HK-2 (cell line): ENCODE results near the gene SMG6.
A peak's percentile ranks its signal among the peaks of the same experiment; 100 is the strongest.
"Not testable (repeated sequence)": the region's sequence is repeated elsewhere in the genome, so short reads cannot be mapped to it uniquely, and the experiment has no call there.

Experiments used
- DNase-seq: peaks from one replicate; pipeline ENCODE4 v3.0.0-alpha.2; 2018; ENCODE audit not compliant: unreplicated experiment

Gene SMG6

DNA sequence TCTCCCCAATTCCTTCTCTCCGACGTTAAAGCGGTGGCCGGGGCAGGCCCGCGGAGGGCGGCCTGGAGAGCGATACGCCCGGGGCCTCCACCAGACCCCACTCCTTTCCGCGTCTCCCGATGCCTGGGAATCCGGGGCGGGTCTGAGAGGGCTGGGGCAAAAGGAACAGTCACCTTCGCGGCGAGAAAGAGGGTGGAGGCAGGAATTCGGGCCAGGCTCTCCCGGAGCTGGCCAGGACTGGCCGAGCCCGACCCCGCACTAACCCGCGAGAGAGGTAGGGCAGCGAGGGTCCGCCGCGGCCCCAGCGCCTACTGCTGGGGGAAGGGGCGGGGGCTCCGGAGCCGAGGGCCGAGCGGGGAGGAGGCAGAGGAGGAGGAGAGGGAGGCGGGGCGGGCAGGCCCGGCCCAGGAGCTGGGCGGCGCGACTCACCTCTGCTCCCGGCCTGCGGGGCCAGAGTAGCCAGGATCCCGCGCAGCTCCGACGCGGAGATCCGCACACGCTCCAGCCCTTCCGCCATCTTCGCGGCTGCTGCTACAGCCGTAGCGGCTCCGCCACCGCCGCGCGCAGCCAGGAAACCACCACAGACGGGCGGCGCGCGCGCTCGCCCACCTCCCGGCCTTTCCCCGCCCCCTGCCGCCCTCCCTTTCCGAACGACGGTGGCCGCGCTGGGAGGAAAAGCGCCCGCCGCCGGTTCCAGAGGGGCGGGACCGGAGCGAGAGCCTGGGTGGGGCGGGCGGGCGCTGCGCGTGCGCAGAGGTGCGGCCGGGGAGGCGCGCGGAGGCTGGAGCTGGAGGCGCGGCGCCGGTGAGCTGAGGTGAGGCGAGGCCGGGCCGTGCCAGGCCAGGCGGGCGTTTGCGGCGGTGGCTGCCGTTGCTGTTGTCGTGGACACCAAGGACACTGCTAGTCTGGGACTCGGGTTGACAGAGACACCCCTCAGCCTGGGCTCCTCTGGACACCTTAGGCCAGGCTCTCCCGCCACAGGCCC is at the start of gene SMG6, which contains the start of gene SRR:
SMG6 (minus strand) TSS at position 582 of the 985 bp plus-strand sequence; CDS start at position 517, 65 bp downstream.
SRR (plus strand) TSS at position 747 of the 985 bp plus-strand sequence. CDS start 11,611 bp downstream, outside the sequence.
- peak; percentile 95 for DNase-seq

DNA sequence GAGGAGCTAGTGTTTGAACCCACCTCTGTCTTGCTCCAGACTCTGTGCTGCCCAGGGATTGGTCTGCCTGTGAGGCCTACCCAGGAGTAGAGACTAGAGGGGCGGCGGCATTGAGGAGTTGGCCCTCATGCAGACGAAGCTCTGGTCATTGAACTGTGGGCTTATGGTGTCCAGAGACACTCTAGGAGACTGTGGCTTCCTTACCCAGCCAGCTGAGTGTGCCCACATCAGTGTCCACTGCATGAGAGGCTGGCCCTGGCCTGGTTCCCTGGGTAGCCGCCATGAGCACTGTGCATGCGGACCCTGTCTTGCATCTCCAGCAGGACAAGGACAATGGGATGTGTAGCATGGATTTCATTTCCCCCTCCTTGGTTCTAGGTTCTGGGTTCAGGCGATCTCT is 47.7 kb upstream of the SMG6 start:
- DNase-seq = no peak

DNA sequence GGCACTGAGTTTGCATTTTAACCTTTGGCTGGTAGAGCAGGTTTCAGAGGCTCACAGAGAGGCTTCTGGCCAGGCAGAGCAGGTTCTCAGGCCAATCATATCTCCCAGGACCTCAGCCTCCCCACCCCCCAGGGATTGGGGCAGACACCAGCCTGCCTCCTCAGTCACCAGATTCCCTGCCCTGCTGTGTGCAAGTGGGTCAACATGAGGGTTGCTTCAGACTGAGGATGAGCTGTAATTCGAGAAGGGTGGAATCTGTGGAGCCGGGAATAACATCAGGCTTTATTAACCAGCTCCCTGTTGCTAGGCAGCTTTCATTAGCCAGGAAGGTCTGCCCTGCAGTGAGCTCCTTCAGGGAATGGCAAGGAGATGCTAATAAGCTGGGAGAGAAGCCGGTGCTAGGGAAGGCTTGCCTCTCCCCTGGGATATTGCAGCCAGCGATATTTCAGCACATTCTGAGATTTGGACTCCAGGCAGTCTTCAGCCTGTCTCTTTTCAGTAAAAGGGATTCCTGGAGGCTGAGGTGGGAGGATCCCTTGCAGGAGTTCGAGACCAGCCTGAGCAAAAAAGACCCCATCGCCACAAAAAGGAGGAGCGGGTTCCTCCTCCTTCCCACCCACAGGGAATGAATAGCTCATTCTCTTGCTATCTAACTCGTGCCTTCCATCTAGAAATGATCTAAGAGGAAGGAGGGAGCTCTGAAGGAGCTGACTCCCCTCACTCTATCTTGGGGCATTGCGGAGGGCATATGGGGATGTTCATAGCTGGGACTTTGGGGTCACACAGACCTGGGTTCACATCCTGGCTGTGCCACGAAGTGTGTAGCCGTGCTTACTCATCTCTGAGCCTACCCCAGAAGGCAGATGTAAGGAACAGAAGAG is 44.5 kb upstream of the SMG6 start:
- peak; percentile 60 for DNase-seq

DNA sequence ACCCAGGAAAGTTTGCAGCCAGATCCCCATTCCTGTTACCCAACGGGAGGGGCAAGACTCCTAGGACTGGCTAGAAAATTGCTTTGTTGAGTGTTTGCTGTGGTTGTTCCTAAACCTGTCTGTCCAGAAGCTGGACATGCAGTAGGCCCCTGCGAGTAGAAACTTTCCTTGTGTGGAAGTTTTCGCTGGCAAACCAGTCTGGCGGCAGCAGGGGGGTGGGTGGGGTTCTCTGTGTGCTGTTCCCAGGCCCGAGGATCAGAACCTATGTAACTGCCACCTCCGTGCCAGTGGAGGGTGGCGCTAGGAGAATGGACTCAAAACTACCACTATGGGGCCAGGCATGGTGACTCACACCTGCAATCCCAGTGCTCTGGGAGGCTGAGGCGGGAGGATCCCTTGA is 42.9 kb upstream of the SMG6 start:
- no peak for DNase-seq

DNA sequence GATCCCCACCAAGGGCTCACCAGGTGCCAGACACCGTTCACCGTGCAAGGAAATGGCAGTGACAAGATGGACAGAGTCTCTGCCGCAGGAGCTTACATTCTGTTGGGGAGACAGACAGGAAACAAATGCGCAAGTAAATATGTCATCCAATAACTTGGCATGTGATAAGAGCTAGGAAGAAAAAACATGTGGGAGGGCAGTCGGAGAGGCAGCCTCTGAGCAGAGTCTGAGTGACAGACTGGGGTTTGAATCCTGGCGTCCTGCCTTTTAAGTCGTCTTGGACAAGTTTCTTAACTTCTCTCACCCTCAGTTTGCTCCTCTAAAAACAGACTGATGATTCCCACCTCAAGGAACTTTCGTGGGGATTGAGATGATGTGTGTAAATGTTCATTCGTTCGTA is 40.9 kb upstream of the SMG6 start:
- no peak for DNase-seq

DNA sequence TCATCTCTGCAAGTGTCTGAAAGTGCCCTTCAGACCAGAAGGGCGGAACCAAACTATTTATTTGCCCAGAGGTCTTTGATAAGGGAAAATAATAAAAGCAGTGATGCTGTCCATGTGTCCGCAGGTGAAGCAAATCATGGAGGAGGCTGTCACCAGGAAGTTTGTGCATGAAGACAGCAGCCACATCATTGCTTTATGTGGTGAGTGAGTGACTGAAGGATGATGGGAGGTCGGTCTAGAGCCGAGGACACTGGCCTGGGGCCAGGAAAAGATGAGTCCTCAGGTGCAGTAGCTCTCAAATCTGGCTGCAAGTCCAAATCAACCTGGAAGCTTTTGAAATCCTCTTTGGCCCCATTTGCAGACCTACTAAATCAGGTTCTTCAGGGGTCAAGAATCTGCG is 39.8 kb upstream of the SMG6 start:
- DNase-seq = no peak

DNA sequence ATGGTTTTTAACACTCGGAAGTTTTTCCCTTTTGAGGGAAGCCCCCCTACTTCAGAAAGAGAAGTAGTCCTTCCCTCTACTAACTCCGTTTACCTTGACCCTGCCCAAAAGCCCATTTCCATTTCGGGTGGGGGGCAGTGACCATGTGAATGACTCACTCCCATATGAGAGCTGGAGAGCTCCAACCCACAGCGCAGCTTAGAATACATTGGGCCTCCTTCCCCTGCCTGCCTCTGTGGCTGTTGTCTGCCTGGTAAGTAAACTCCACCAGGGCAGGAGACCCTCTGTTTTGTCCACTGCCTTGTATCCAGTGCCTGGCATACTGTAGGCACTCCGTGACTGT is 34.7 kb upstream of the SMG6 start:
- no peak for DNase-seq

DNA sequence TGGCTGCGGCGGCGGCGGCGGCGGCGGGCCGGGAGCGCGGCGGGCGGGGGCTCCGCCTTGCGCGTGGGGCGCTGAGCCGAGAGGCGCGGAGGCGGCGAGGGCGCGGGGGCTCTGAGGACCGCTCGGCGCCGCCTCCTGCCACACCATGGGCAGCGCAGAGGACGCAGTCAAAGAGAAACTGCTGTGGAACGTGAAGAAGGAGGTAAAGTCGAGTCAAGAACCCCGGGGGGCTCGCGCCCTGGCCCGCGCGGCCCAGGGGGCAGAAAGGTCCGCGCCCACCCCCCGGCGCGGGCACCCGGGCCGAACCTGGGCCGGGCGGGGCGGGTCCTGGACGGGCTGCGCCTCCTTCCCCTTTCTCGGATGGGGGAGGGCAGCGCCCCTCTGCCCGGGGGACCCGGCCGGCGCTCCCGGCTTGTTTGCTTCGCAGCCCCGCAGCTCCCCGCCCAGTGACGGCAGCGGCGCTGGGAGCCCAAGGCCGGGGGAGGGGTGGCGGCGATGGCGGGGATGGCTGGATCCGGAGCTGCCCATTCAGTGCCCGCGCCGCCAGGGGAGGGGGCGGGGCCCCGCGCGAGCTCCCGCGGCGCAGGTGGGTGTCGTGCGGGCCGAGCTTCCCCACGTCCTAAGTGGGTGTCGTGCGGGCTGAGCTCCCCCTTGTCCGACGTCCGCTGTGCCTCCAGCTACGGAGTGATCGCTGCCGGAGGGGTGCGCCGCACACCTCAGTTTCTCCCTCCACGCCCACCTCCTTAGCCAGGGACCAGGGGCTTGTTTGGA is 34.1 kb upstream of the SMG6 start:
- DNase-seq = peak; percentile 54

DNA sequence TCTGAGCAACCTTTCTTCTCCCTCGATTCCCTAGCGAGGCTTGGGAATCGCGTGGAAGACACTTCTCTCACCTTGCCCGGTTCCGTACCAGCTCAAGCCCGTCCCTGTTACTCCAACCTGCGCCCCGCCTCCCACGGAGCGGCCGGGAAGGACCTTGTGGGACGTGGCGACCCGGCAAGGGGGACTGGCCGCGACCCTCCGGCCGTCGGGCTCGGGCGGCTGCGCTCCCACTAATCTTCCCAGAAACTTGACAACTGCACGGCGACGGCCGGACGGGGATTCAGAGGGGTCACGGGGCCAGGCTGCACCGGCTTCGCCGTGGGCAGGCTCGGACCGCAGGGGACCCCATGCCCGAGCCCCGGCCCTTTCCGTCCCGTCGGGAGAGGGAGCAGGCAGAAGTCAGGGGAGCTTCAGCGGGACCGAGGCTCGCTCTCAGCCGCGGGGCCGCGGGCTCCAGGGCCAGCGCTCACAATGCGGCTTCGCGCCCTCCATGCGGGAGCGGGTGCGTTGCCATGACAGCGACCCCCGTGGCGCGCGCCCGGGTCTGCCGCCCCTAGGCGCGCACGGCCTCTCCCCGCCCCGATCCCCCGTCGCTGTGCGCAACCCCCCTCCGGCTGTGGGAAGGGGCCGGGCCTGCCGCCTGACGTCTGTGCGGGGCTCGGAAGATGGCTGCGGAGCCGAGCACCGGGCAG is 33.4 kb upstream of the SMG6 start, which contains the start of gene SGSM2:
SGSM2 (plus strand) TSS at position 650 of the 692 bp plus-strand sequence. CDS start 188 bp downstream, outside the sequence.
- DNase-seq = peak; percentile 56

DNA sequence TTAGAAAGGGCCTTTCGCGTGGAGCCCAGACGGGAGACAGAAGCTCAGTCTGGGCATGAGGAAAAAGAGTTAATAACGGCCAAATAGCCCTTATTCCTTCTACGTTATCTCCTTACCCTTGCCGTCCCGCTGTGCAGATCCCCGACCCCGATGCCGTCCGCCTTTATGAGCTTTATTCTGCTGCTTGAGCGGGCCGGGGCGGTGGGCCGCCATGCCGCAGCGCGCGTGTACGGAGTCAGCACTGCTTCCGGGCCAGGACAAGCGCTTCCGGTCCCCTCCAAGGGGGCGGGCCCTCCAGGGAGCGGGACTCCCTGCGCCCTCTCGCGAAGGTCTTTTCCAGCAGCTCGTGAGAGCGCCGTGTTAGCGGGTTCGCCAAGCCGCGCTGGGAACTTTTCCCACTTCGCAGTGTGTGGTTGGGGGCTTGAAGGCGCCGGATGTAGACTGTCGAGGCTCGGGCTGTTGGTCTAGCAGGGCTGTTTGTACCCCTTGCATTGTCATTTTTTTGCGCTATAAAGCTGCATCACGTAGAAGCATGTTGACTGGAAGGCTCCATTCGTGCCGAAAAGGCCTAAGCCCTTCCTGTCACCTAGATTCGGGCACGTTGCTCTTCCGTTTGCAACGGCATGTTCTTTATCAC is 32.7 kb upstream of the SMG6 start, which contains the start of gene TSR1:
TSR1 (minus strand) TSS at position 243 of the 637 bp plus-strand sequence; CDS start at position 213, 30 bp downstream.
- peak; percentile 90 for DNase-seq

DNA sequence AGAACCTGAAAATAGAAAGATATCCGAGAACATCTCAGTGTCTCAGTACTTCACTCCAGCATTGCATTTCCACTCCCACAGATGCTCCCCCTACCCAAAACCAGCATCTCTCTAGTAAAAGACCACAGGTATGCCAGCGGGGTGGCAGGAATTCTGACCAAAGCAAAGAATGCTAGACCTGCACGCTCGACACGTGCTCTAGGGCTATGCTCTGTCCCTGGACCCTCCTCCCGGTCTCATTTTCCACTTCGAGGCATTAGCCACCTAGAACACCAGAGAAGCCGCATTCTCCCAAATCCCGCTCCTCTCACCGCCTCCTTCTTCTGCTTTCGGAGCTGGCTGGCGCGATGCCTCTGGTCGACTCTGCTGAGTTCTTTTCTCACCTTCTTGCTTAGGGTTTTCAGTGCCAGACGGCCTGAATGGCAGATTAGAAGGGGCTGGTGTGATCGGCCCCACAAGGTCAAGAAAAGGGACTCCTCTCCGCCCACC is 32.2 kb upstream of the SMG6 start:
- DNase-seq = peak; percentile 48

DNA sequence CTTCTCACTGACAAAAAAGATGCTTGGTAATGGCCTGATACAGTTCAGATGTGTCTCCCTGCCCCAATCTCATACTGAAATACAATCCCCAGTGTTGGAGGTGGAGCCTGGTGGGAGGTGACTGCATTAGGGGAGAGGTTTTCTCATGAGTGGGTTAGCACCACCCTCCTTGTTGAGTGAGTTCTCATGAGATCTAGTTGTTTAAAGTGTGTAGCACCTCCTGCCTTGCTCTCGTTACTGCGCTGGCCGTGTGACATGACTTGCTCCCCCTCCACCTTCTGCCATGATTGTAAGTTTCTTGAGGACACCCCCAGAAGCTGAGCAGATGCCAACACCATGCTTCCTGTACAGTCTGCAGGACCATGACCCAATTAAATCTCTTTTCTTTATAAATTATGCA is 27.7 kb upstream of the SMG6 start:
- DNase-seq = no peak

DNA sequence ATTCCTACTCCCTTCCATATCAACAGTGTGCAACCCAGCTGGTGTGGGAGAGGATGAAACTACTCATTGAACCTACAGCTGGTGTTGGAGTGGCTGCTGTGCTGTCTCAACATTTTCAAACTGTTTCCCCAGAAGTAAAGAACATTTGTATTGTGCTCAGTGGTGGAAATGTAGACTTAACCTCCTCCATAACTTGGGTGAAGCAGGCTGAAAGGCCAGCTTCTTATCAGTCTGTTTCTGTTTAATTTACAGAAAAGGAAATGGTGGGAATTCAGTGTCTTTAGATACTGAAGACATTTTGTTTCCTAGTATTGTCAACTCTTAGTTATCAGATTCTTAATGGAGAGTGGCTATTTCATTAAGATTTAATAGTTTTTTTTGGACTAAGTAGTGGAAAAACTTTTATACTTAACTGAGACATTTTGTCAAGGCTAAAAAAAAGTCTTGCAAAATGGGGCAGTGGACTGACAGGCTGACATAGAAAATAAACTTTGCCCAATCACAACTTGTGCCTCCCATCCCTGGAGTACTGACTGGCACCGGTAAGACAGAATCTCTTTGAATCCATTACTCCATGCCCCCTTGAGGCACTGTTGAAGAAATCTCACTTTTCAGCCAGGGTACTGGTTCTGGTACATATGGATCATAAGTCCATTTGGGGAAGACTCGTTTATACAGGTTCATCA is 20.2 kb upstream of the SMG6 start:
- no peak for DNase-seq

DNA sequence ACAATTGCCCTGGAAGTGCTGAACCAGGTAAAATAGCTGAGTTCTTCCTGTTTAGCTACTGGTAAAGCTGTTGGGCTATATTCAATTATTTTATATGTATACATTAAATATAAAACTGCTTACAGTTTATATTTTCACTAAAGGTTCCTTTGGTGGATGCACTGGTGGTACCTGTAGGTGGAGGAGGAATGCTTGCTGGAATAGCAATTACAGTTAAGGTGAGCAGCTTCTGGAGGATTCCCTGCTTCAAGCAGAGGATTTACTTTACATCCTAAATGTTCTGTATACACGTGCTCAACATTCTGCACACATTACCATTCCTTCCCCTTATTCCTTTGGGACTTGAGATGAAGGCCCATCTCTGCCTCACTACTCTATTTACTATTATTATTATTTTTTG is 17.8 kb upstream of the SMG6 start:
- no peak for DNase-seq

DNA sequence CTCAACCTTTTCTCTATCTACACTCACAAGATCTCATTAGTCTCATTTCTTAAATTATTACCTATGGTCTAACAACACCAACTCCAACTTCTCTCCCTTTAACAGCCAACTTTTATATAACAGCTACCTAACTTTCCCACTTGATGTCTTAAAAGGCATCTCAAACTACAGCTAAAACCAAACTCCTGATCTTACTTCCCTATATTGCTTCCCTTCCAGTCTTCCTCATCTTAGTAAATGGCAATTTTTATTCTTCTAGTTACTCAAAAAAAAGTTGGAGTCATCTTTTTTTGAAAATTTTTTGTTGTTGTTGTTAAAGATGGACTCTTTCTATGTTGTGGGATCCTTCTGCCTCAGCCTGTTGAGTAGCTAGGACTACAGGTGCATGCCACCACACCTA is 15.5 kb upstream of the SMG6 start:
- DNase-seq = no peak

DNA sequence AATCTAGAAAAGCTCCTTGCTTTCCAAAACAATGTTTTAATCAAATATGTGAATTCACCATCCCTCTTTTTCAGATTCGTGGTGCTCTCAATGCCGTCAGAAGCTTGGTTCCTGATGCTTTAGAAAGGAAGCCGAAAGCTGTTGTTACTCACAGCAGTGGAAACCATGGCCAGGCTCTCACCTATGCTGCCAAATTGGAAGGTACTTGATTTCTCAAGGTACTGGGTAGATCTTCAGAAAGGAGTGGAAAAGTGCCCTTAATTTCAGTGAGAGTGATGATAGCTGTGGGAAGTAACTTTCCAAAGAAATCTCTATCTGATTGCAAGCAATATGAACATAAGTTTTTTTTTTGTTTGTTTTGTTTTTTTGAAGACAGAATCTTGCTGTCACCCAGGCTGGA is 14.2 kb upstream of the SMG6 start:
- DNase-seq = no peak

DNA sequence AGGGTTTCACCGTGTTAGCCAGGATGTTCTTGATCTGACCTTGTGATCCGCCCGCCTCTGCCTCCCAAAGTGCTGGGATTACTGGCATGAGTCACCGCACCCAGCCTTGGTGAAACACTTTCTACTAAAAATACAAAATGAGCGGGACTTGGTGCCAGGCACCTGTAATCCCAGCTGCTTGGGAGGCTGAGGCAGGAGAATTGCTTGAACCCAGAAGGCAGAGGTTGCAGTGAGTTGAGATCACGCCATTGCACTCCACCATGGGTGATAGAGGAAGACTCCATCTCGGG is 13.3 kb upstream of the SMG6 start:
- DNase-seq = not testable (repeated sequence)

DNA sequence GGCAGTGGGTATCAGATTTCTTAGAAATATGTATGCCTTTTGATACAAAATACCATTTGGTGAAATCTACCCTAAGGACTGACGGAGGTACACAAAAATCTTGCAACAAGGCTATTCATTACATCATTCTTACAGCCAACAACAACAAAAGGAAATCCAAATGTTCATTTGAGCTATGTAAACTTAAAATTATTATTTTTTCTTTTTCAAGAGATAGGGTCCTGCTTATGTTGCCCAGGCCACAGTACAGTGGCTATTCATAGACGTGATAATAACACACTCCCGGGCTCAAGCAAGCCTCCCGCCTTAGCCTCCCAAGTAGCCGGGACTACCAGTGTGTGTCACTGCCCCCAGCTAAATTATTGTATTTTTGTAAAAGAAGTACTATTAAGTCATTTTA is 9.2 kb upstream of the SMG6 start:
- DNase-seq = no peak

DNA sequence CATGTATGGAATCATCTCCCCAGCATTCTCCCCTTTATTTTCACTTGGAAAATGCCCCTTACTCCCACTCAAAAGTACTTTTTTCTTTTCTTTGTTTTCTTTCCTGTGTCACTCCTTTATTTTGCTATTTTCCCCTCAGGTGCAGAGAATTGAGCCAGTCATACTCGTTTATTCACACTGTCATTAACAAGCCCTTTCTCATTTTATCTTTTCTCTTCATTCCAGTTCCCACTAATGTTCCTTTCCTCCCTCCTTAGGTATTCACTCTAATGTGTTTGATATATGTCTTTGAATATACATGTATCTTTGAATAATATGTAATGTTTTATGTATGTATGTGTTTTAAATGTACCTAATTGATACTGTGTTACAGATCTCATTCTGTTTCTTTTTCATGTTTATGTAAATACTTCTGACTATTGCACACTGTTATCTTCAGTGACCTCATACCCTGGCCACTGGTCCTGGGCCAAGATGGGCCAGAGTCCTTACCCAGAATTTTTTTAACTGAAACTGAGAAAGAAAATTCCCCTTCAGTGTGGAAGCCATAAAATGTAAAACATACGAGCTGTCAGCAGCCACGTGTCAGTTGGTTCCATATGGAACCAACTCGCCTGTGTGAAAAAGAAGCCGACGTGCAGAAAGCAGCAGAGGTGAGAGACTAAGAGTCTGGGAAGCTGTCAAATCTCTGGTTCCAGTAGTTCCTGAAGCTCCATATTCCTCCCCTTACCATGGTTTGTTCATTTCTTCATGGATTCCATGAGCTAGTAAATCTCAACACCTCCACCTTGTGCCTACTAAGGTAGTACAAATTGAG is 6.0 kb upstream of the SMG6 start:
- DNase-seq = no peak
